Stimulated activated CD8-positive, alpha-beta memory T cell treated with anti-CD3 and anti-CD28 coated beads, Interleukin-2, amount 100 ng/mL, for 48 hours (primary cell): ENCODE measurements around the gene RERE.

Experiments used
- DNase-seq, 2 donors: peaks; one replicate each; pipeline ENCODE4 v3.0.0-alpha.2; 2020; ENCODE audit warnings: low read depth in 2 of 2

The RERE gene

DNA sequence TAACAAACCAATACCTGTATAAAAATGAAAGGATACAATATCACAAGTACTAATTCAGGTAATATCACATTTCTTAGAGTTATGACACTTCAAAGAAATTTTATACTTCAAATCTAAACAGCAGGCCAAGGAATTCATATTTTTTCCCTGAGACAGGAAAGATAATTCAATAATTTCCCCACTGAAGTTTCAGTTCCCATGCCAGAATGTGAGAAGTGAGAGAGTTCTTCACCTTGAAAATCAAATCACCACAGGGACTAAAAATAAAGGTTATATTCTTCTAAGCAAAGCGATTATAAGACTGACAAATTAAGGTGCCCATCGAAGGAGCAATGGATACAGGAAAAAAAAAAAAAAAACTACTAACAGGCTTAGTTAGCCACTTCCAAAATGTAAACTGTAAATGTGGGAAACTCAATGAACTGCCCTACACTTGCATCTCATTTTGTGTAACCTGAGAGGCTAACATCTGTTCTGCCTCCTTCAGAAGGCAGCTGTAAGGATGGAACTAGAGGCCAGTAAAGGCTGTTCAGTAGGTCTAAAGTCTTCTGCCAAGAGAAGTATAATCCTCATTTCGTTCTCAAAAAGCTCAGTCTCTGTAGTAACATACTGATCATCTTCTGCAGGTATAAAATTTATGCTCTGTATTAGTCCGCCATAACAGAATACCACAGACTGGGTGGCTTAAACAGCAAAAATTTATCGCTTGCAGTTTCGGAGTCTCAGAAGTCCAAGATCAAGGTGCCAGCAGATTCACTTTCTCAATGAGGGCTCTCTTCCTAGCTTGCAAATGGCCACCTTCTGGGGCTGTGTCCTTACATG lies 127.8 kb downstream of the RERE start:
- no peak for DNase-seq

DNA sequence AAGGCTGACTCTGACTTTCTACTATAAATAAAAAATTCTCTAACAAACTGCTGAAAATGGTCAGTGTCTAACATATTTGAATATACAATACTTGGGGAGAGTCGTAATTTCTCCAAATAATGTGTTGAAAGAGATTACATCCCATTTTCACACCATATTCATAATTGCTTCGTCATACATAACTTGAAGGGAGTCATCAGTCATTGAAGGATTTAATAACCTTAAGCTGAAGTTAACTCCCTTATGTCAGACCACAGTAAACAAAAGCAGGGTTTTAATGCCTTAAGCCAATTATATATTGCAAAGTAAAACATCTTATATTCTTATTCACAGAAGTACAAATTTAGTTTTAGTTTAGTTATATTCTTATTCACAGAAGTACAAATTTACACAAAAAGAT lies 129.9 kb downstream of the RERE start:
- DNase-seq: no peak

DNA sequence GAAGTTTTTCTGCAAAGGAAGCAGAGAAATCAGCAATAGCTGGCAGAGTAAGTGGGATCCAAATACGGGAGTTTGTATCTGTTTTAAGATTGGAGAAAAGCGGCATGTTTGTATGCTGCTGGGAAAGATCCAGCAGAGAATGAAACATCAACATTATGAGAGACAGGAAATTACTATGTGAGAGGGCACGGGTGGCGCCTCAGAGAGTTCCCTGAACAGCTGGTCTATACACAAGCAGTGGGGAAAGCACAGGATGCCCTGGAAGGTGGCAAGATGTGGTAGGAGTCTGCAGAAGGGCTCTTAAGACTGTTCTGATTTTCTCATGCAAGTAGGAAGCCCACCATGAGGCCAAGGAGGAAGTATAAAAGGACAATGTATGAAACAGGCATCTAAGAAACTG lies 130.4 kb downstream of the RERE start:
- DNase-seq: no peak

- no peak for DNase-seq
Observed at GRCh38 chr1:8685463-8685862, 132.0 kb downstream of the RERE start.

DNA sequence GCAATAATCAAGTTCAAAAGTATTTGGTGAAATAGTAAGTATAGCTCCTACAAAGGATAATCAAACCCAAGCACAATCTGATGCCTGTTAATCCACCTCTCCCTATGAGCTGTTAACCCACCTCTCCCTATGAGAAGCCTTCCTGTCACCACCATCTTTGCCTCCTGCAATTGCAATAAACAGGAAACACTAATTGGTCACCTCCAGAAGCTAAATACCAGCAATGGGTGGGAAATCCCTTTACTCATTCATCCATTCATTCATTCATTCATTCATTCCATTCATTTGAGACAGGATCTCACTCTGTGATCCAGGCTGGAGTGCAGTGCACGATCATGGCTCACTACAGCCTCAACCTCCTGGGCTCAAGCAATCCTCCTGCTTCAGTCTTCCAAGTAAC lies 132.8 kb downstream of the RERE start:
- DNase-seq: no peak

DNA sequence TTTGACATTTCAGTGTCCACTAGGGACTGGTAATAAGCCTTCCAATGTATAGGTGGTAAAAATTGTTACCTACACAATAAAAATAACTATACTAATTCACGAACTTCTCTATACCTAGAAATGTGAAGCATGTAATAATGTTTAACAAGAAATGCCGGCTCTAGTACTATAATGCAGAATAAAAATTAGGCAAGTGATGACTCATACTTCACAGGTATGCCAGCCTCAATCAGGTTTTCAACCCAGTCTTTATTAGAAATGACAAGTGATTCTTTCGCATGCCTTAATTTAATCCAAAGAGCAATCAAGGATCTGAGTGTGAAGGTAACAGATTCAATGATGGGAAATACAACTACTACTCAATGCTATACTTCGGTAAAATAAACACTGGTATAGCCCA lies 134.9 kb downstream of the RERE start:
- DNase-seq: no peak

DNA sequence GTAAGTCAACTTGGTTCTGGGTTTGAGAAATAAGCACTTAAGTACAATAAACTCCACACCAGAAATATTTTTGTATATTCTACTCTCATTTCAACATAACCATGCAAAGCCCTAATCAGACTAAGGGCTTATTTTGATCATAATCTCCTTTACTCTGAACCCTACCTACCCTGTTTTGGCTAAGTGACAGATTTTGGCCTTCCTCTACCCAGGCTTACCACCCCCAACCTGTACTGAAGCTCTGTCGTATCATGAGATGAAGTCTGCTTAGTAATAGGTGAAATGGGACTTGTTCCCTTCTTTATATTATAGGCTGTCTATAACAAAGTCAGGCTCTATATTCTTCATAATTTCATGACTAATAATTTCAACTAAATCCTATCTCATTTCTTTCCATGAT lies 135.5 kb downstream of the RERE start:
- DNase-seq: no peak

DNA sequence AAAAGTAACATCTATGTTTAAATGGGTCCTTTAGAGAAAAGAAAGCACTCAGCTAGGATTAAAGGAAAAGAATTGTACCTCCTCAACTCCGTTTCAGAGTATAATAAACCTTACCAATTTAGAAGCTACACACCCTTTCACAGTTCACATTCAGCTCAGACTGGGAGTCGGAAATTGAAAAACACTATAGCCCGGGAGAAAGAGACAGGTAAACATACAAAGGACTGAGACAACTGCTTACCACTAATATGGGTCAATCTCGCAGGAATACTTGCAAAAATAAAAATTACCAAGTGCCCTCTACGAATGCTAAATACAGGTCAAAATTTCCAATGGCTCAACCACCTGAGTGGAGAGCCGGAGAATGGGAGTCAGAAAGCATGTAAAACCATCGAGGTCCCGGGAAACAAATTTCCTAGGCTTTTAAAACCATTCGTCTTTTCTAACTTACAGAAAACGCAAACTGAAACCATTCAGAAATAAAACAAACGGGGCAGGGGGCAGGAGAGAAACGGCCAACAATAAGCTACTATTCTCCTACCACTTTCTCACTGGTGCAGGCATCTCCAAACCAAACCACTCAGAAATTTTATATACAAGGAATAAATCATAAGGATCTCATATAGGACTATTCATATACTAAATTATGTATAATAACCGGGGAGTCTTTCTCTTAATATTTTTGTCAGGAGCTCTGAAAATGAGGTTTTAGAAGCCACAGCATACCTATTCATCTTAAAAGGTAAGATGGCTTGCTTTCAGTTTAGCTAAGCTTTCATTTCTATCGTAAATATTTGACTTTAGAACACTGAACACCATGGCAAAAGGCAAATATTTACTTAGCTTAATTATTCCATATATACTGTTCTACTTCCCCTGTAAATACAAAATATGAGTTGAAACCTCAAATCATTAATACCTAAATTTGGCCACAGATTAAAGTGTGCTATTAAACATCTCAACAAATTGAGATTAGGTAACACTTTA lies 136.5 kb downstream of the RERE start:
- no peak for DNase-seq

DNA sequence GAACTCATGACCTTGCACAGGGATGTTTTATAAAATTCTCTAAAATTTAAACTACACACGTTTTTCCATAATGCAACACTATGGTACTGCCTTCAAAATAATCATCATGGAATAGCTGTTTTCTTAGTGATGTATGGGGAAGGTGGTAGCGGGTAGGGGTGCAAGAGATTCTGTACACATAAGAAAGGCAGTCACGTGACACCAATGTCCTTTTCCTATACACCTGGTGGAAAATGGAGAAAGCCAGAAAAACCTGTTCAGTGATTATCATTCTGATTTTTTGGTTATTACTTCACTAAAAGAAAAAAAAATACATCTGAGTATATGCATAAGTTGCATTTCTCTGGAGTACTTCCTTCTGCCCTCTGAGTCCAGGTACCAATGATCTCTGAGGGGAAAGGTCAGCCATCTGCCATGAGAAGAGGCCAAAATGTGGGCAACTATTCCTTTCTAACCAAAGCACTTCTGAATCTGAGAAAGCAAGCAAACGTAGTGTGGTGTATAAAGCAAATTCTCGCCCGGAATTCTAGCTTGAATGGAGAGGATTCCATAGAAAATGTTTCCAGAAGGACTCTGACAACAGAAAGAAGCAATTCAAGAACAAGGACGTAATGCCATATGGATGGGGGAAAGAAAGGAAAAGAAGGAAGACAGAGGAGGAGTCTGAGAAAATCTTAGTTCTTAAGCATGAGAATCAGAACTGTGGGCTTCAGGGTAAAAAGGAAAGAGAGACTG lies 137.3 kb downstream of the RERE start:
- no peak for DNase-seq

GRCh38 chr1:8679395-8679800 lies 138.0 kb downstream of the RERE start:
- no peak for DNase-seq

- DNase-seq: no peak
Observed at GRCh38 chr1:8678673-8679394, 138.6 kb downstream of the RERE start.

DNA sequence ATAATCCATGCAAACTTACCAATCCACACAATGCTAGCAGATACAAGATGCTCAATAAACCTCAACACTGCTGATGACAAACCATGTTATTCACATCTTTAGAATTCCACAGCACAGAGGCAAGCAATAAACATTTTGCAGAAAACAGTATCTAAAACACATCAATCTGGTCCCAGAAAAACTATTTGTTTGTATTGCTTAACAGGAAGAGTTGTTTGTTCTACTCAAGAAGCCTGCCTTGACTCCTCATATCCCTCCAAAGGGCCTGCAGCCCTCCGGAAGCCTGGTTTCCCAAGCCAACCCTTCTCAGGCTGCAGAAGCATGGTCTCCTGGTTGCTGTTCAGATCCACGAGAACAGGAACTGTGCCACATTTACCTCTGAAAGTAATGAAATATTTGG lies 139.7 kb downstream of the RERE start:
- no peak for DNase-seq

GRCh38 chr1:8676813-8677212 lies 140.6 kb downstream of the RERE start:
- no peak for DNase-seq

DNA sequence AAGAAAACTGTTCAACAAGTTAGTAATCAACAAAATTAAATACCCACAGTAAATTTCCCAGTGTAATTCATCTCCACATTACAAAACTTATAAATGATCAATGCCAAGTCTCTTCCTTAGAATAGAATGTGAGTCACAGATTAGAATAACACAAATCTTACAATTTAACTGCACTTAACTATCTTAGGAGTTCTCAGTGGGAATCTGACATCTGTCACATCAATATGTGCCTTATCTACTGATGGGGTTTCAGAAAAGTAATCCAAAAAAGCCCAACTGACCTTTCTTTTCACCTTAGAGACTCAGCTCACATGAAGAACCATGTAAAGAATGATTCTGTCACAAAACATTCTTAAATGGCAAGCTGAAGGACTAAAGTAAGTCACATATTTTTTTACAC lies 141.4 kb downstream of the RERE start:
- DNase-seq: no peak

DNA sequence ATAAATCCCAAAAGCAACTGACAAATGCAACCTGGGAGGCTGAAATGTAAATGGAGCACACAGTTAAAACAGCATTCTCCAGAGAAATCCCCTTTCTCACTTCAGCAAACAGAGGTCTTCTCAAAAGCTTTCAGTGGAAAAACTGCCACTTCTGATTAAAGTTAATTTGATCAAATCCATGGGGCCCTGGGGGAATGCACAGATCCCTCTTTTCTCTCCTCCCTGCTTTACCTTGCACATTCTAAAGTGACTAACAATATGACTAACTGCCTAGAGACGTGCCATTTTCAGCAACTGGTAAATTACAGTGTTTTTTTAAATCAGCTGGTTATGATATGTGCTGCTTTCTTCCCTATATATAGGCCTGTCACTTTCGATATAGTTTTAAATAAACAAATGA lies 142.5 kb downstream of the RERE start:
- DNase-seq: no peak

DNA sequence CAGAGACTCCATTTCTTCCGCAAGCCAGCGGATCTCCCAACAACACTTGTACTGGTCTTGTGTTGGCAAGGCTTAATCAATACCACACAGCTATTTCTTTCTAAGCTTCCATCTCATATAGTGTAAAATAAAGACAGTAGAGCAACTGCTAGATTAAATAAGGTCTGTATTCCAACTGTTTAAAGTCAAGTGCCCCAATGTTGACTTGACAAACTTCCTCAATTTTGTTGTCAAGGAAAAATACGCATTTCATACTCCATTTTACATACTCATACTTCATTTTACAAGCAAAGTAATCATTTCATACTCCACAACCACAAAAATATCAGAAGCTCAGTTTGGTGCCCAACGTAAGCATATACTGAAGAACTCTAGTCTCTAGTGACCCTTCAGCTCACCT lies 143.0 kb downstream of the RERE start:
- no peak for DNase-seq

- DNase-seq: no peak
Observed at GRCh38 chr1:8671306-8671917, 146.0 kb downstream of the RERE start.

GRCh38 chr1:8670371-8670818 lies 147.0 kb downstream of the RERE start:
- DNase-seq: no peak

GRCh38 chr1:8669606-8670335 lies 147.7 kb downstream of the RERE start:
- no peak for DNase-seq

DNA sequence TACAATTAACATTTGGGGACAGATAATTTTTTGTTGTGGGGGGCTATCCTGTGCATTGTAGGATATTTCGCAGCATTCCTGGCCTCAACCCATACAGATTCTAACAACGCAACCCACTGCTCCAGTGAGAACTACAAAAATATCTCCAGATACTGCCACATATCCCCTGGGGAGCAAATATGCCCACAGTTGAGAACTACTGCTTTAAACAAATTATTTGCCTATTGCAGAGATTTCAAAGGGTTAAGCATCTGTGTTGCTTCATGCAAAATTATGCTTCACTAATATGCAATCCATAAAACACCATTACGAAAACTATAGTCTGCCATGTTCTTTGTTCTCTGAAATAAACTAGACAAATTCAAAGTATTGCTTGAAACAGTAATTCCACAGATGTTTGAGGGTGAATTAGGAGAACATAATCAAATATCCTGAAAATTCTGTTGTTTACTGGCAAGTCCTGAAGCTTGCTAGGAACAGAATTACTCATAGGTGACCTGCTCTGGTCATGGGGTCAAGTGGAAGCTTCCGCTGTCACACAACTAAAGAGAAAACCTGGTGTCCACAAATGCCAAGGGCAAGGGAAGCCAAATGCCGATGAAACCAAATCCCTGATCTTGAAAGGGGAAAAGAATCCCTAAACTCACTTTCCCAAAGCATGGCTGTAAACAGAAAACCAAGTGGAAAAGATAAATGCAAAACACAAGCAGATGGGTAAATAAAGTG lies 149.4 kb downstream of the RERE start:
- no peak for DNase-seq
